ENCODE results near the gene EFEMP1. TPM values are rescaled to one million over a fixed set of nuclear protein-coding genes. Genes with fewer than 3 reads are reported as not detected.
A peak's percentile ranks its signal among the peaks of the same experiment; 100 is the strongest.

Gene EFEMP1
- total and polyA plus RNA-seq, 8 donors: 7.0 to 50.8 (median 21.0) TPM

DNA sequence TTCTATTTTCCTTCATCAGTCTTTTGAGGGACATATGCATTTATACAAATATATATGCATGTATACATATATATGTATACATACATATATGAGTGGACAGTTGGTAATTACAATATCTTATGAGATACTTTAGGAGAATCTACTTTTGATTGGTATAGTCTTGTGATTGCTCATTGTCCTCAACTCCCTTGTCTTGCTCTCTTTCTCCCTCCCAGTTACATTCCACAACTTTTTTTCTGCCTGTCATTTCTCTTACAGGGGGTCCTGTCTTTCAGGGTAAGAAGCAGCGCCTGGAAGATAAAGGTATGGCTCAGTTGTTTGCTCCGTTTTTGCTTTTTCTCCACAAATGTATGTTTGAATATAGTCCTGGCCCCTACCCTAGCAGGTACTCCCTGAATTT lies 19.9 kb downstream of the EFEMP1 start:
- FAIRE-seq (no peak), DNase-seq (no peak)
- intact Hi-C loops (cut with DNase I): no loop called here

GRCh38 chr2:55902971-55903370 lies 20.6 kb downstream of the EFEMP1 start:
- Histone ChIP-seq H3K4me3 (no peak overlapping the region), H3K36me3 (no peaks in the 10 kb centered on the region), H3K4me1 (peaks cover 8 to 15% (median 10%) of the 10 kb centered on the region in 3 donors), H3K9me3 (no peaks in the 10 kb centered on the region), H3K27me3 (no peaks in the 10 kb centered on the region), H3K27ac (no peak overlapping the region)
- no peak for FAIRE-seq
- intact Hi-C loops (cut with DNase I): no loop called here
- DNase-seq: no peak
- TF ChIP-seq, protein P1, sequence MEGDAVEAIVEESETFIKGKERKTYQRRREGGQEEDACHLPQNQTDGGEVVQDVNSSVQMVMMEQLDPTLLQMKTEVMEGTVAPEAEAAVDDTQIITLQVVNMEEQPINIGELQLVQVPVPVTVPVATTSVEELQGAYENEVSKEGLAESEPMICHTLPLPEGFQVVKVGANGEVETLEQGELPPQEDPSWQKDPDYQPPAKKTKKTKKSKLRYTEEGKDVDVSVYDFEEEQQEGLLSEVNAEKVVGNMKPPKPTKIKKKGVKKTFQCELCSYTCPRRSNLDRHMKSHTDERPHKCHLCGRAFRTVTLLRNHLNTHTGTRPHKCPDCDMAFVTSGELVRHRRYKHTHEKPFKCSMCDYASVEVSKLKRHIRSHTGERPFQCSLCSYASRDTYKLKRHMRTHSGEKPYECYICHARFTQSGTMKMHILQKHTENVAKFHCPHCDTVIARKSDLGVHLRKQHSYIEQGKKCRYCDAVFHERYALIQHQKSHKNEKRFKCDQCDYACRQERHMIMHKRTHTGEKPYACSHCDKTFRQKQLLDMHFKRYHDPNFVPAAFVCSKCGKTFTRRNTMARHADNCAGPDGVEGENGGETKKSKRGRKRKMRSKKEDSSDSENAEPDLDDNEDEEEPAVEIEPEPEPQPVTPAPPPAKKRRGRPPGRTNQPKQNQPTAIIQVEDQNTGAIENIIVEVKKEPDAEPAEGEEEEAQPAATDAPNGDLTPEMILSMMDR (IDR thresholded peaks at IDR 0.05): no peak
- ATAC-seq: no peak

More for the DNA sequence above, 19.9 kb downstream of the EFEMP1 start:
- Histone ChIP-seq H3K9me3 (no peaks in the 10 kb centered on the region), H3K4me1 (peaks cover 8 to 15% (median 10%) of the 10 kb centered on the region in 3 donors), H3K36me3 (no peaks in the 10 kb centered on the region), H3K27me3 (no peaks in the 10 kb centered on the region), H3K4me3 (no peak overlapping the region), H3K27ac (no peak overlapping the region)
- TF ChIP-seq, protein P1 (IDR thresholded peaks at IDR 0.05): no peak
- no peak for ATAC-seq
- WGBS, 2 donors: 94 to 99% methylated on average over 2 of the region's 2 CpGs

DNA sequence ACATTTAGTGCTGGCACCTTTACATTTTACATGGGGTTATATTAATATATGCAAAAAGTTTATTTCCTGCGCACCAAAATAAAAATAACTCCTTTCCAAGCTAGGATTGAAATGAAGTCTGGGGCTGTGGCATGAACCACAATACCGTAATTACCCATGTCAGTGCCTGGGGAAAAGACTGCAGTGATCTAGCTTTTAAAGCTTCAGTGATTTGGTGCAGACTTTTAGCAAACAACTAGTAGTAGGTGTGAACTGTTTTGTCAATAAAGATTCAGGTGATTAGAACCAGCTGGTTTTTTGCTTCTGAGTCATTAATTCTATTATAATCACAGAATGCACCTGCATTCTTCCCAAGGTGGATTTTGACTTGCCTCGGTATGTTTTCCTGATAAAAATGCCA lies 21.2 kb downstream of the EFEMP1 start:
- H3K4me3 ChIP-seq: no peak overlapping the region
- H3K36me3 ChIP-seq: no peaks in the 10 kb centered on the region
- WGBS, 2 donors: 36 to 40% methylated on average over 3 of the region's 3 CpGs
- no peak overlapping the region for H3K27ac ChIP-seq
- H3K4me1 ChIP-seq: peaks cover 8 to 15% (median 10%) of the 10 kb centered on the region in 3 donors
- TF ChIP-seq, protein P1 (IDR thresholded peaks at IDR 0.05): no peak
- intact Hi-C loops (cut with DNase I): no loop called here
- no peaks in the 10 kb centered on the region for H3K27me3 ChIP-seq
- H3K9me3 ChIP-seq: no peaks in the 10 kb centered on the region
- FAIRE-seq (no peak), DNase-seq (peak in 1 of 6 donors; percentile 22), ATAC-seq (peak; percentile 79 to 91 (median 89))

- Histone ChIP-seq H3K4me3 (no peak overlapping the region), H3K4me1 (peaks cover 8 to 15% (median 10%) of the 10 kb centered on the region in 3 donors), H3K9me3 (no peaks in the 10 kb centered on the region), H3K27ac (no peak overlapping the region), H3K27me3 (no peaks in the 10 kb centered on the region), H3K36me3 (no peaks in the 10 kb centered on the region)
- intact Hi-C loops (cut with DNase I): no loop called here
- ATAC-seq: peak in 3 of 4 donors; percentile 20 to 39 (median 32)
- TF ChIP-seq, protein P1 (IDR thresholded peaks at IDR 0.05): no peak
- 75 to 78% methylated on average over 2 of the region's 2 CpGs for WGBS, 2 donors
- FAIRE-seq: no peak
- DNase-seq: no peak
These were observed 21.6 kb downstream of the EFEMP1 start for GRCh38 chr2:55901941-55902340.

DNA sequence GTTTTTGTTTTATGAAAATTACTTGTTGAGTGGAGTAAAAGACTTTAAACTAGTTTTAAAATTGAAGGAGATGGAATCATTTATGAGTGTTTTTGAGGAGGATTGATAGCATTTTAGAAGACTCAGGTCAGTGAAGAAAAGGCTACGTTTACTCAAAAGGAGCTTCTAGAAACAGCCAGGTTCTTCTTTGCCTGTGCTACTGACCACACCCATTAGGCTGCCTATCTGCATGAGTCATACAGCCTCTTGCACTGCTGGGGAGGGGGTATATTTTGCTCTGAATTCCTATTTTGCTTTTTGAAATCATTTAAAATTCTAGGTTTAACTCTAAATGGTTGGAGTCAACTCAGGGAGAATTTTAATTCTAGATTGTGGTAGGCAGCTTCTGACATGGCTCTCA lies 22.3 kb downstream of the EFEMP1 start:
- Histone ChIP-seq H3K4me1 (peaks cover 8 to 15% (median 10%) of the 10 kb centered on the region in 3 donors), H3K36me3 (no peaks in the 10 kb centered on the region), H3K9me3 (no peaks in the 10 kb centered on the region), H3K4me3 (no peak overlapping the region), H3K27me3 (no peaks in the 10 kb centered on the region), H3K27ac (no peak overlapping the region)
- TF ChIP-seq, protein P1 (IDR thresholded peaks at IDR 0.05): no peak
- WGBS, 2 donors: 56 to 62% methylated on average over 1 of the region's 1 CpG
- DNase-seq (no peak), ATAC-seq (peak; percentile 75 to 90 (median 82)), FAIRE-seq (no peak)
- intact Hi-C loops (cut with DNase I): no loop called here

Data from pancreas (tissue), 10 donors.